Activated naive CD8-positive, alpha-beta T cell treated with anti-CD3 and anti-CD28 coated beads, Interleukin-2, amount 50 U/mL, for 24 hours (primary cell): ENCODE data around the gene ZNF653.
"Not testable (repeated sequence)": the region's sequence is repeated elsewhere in the genome, so short reads cannot be mapped to it uniquely, and the experiment has no call there.

Experiments
- ATAC-seq: fragments of 150-1000 bp; cut with Tn5 transposase; one replicate; pipeline ENCODE4 v1.10.0; 2021
- DNase-seq: peaks from one replicate; pipeline ENCODE4 v3.0.0; 2021
- H3K27ac Mint-ChIP-seq: one replicate; pipeline ENCODE4 v1.8.0; 2021; ENCODE audit warnings: mild to moderate bottlenecking, mixed read lengths
- H3K27me3 Mint-ChIP-seq: one replicate; pipeline ENCODE4 v1.8.0; 2021; ENCODE audit warnings: mixed read lengths
- H3K36me3 Mint-ChIP-seq: one replicate; pipeline ENCODE4 v1.8.0; 2021; ENCODE audit warnings: low read depth, mixed read lengths
- H3K4me1 Mint-ChIP-seq: one replicate; pipeline ENCODE4 v1.8.0; 2021; ENCODE audit warnings: mixed read lengths
- H3K4me3 Mint-ChIP-seq: one replicate; pipeline ENCODE4 v1.8.0; 2021; ENCODE audit warnings: mild to moderate bottlenecking, moderate library complexity, mixed read lengths
- H3K9me3 Mint-ChIP-seq: one replicate; pipeline ENCODE4 v1.8.0; 2021; ENCODE audit warnings: mixed read lengths

ZNF653 gene

GRCh38 chr19:11447347-11448262 lies 58.0 kb downstream of the ZNF653 start:
- Mint-ChIP-seq H3K9me3 (no peaks in the 10 kb centered on the region), H3K27ac (no peak overlapping the region), H3K36me3 (peaks cover 5% of the 10 kb centered on the region), H3K4me3 (no peak overlapping the region), H3K27me3 (no peaks in the 10 kb centered on the region), H3K4me1 (no peaks in the 10 kb centered on the region)
- DNase-seq (no peak), ATAC-seq (no peak)

- Mint-ChIP-seq H3K9me3 (no peaks in the 10 kb centered on the region), H3K4me1 (no peaks in the 10 kb centered on the region), H3K36me3 (peaks cover 10% of the 10 kb centered on the region), H3K27me3 (no peaks in the 10 kb centered on the region), H3K27ac (no peak overlapping the region), H3K4me3 (no peak overlapping the region)
- ATAC-seq (no peak), DNase-seq (peak; percentile 60)
Observed at GRCh38 chr19:11446652-11447301, 58.9 kb downstream of the ZNF653 start.

GRCh38 chr19:11446271-11446651 lies 59.4 kb downstream of the ZNF653 start:
- H3K4me3 Mint-ChIP-seq, result no peak overlapping the region
- no peak overlapping the region for H3K27ac Mint-ChIP-seq
- DNase-seq (no peak), ATAC-seq (no peak)
- no peaks in the 10 kb centered on the region for H3K27me3 Mint-ChIP-seq
- H3K36me3 Mint-ChIP-seq, result peaks cover 13% of the 10 kb centered on the region
- no peaks in the 10 kb centered on the region for H3K4me1 Mint-ChIP-seq
- no peaks in the 10 kb centered on the region for H3K9me3 Mint-ChIP-seq

GRCh38 chr19:11445141-11445540 lies 60.5 kb downstream of the ZNF653 start:
- H3K36me3 Mint-ChIP-seq, result peaks cover 23% of the 10 kb centered on the region
- H3K27ac Mint-ChIP-seq, result no peak overlapping the region
- ATAC-seq (no peak), DNase-seq (no peak)
- peaks cover 3% of the 10 kb centered on the region for H3K4me1 Mint-ChIP-seq
- no peaks in the 10 kb centered on the region for H3K27me3 Mint-ChIP-seq
- no peak overlapping the region for H3K4me3 Mint-ChIP-seq
- no peaks in the 10 kb centered on the region for H3K9me3 Mint-ChIP-seq

- Mint-ChIP-seq H3K27me3 (no peaks in the 10 kb centered on the region), H3K27ac (no peak overlapping the region), H3K36me3 (peaks cover 24% of the 10 kb centered on the region)
Observed at GRCh38 chr19:11444059-11444458, 61.6 kb downstream of the ZNF653 start.

GRCh38 chr19:11437955-11438354 lies 67.7 kb downstream of the ZNF653 start:
- Mint-ChIP-seq H3K27ac (no peak overlapping the region), H3K4me1 (peaks cover 32% of the 10 kb centered on the region), H3K9me3 (no peaks in the 10 kb centered on the region), H3K36me3 (peaks cover 39% of the 10 kb centered on the region), H3K4me3 (peak overlapping the region; percentile 43), H3K27me3 (peaks cover 3% of the 10 kb centered on the region)
- DNase-seq (no peak), ATAC-seq (no peak)

More at GRCh38 chr19:11444059-11444458, 61.6 kb downstream of the ZNF653 start:
- Mint-ChIP-seq H3K9me3 (no peaks in the 10 kb centered on the region), H3K4me1 (peaks cover 3% of the 10 kb centered on the region), H3K4me3 (no peak overlapping the region)
- ATAC-seq (no peak), DNase-seq (no peak)

- H3K27me3 Mint-ChIP-seq, result peaks cover 3% of the 10 kb centered on the region
- H3K36me3 Mint-ChIP-seq, result peaks cover 26% of the 10 kb centered on the region
- H3K4me1 Mint-ChIP-seq, result peaks cover 31% of the 10 kb centered on the region
- H3K27ac Mint-ChIP-seq, result peak overlapping the region; percentile 97
- H3K9me3 Mint-ChIP-seq, result no peaks in the 10 kb centered on the region
- peak overlapping the region; percentile 99 for H3K4me3 Mint-ChIP-seq
- DNase-seq (peak; percentile 29), ATAC-seq (no peak)
Observed at GRCh38 chr19:11435833-11436313, 69.8 kb downstream of the ZNF653 start.

GRCh38 chr19:11435057-11435832 lies 70.4 kb downstream of the ZNF653 start, which contains the start of the genes ODAD3 and PRKCSH:
Gene ODAD3 (minus strand): TSS chr19:11435121. CDS start chr19:11435016, 105 bp downstream.
Gene PRKCSH (plus strand): TSS chr19:11435635. CDS start chr19:11436118, 483 bp downstream.
- DNase-seq (peak; percentile 98), ATAC-seq (peak; percentile 94)
- Mint-ChIP-seq H3K36me3 (peaks cover 20% of the 10 kb centered on the region), H3K27ac (peak within 1 kb of the TSS; percentile 97), H3K4me1 (peaks cover 29% of the 10 kb centered on the region), H3K27me3 (peaks cover 5% of the 10 kb centered on the region), H3K4me3 (peak within 1 kb of the TSS; percentile 99), H3K9me3 (no peaks in the 10 kb centered on the region)

GRCh38 chr19:11434703-11435056 lies 71.0 kb downstream of the ZNF653 start:
- ATAC-seq (peak; percentile 14), DNase-seq (no peak)
- H3K27ac Mint-ChIP-seq, result peak overlapping the region; percentile 97

GRCh38 chr19:11433526-11433925 lies 72.1 kb downstream of the ZNF653 start:
- H3K27me3 Mint-ChIP-seq, ATAC-seq, H3K4me3 Mint-ChIP-seq, H3K27ac Mint-ChIP-seq, DNase-seq, H3K9me3 Mint-ChIP-seq: not testable (repeated sequence)
- Mint-ChIP-seq H3K4me1 (peaks cover 29% of the 10 kb centered on the region), H3K36me3 (peaks cover 16% of the 10 kb centered on the region)

More at GRCh38 chr19:11434703-11435056, 71.0 kb downstream of the ZNF653 start:
- Mint-ChIP-seq H3K36me3 (peaks cover 19% of the 10 kb centered on the region), H3K4me1 (peaks cover 29% of the 10 kb centered on the region), H3K4me3 (peak overlapping the region; percentile 99), H3K27me3 (peaks cover 6% of the 10 kb centered on the region), H3K9me3 (no peaks in the 10 kb centered on the region)
